Activated T-cell treated with anti-CD3 and anti-CD28 coated beads for 4 hours (primary cell): ENCODE measurements around the gene KRR1.
"Not testable (repeated sequence)": the region's sequence is repeated elsewhere in the genome, so short reads cannot be mapped to it uniquely, and the experiment has no call there.

ENCODE experiments used
- DNase-seq: peaks from one replicate; pipeline ENCODE4 v3.0.0-alpha.2; 2020

KRR1 gene

GRCh38 chr12:75522124-75522523, 10.7 kb upstream of the KRR1 start:
- DNase-seq: not testable (repeated sequence)

GRCh38 chr12:75521224-75521623, 9.8 kb upstream of the KRR1 start:
- not testable (repeated sequence) for DNase-seq

GRCh38 chr12:75509621-75510020, 1.8 kb downstream of the KRR1 start:
- DNase-seq: no peak

GRCh38 chr12:75508159-75508558, 3.2 kb downstream of the KRR1 start:
- no peak for DNase-seq

GRCh38 chr12:75507086-75507485, 4.3 kb downstream of the KRR1 start:
- no peak for DNase-seq

- no peak for DNase-seq
These were observed 5.6 kb downstream of the KRR1 start for GRCh38 chr12:75505706-75506312.

GRCh38 chr12:75503866-75504265, 7.5 kb downstream of the KRR1 start:
- DNase-seq: no peak

- no peak for DNase-seq
These were observed 8.0 kb downstream of the KRR1 start for GRCh38 chr12:75503459-75503858.

GRCh38 chr12:75491169-75491568, 20.2 kb downstream of the KRR1 start:
- no peak for DNase-seq

GRCh38 chr12:75489613-75490210, 21.7 kb downstream of the KRR1 start:
- DNase-seq: no peak

GRCh38 chr12:75489187-75489586, 22.2 kb downstream of the KRR1 start:
- DNase-seq: no peak

GRCh38 chr12:75488553-75488952, 22.9 kb downstream of the KRR1 start:
- no peak for DNase-seq

- no peak for DNase-seq
These were observed 24.1 kb downstream of the KRR1 start for GRCh38 chr12:75487308-75487707.

- not testable (repeated sequence) for DNase-seq
These were observed 27.0 kb downstream of the KRR1 start for GRCh38 chr12:75484450-75484849.

GRCh38 chr12:75483431-75483830, 28.0 kb downstream of the KRR1 start:
- DNase-seq: no peak

- DNase-seq: no peak
These were observed 28.8 kb downstream of the KRR1 start for GRCh38 chr12:75482646-75483045.

- DNase-seq: no peak
These were observed 29.6 kb downstream of the KRR1 start for GRCh38 chr12:75481774-75482173.

- no peak for DNase-seq
These were observed 30.2 kb downstream of the KRR1 start for GRCh38 chr12:75481013-75481705.

- DNase-seq: peak; percentile 51
These were observed 30.9 kb downstream of the KRR1 start, which contains the start of gene GLIPR1 for GRCh38 chr12:75480469-75480949. Gene GLIPR1, plus strand, starts transcription at chr12:75480755. Its CDS starts 126 bp downstream, at chr12:75480881.

GRCh38 chr12:75479963-75480461, 31.4 kb downstream of the KRR1 start:
- no peak for DNase-seq

- DNase-seq: no peak
These were observed 33.2 kb downstream of the KRR1 start for GRCh38 chr12:75478116-75478794.

- no peak for DNase-seq
These were observed 34.3 kb downstream of the KRR1 start for GRCh38 chr12:75477137-75477536.

- DNase-seq: no peak
These were observed 35.3 kb downstream of the KRR1 start for GRCh38 chr12:75476071-75476470.
